HG03139 (cell line): ENCODE results near the gene ADCY2.

ENCODE experiments used
- ATAC-seq: cut with Tn5 transposase; IDR thresholded peaks from one replicate; pipeline ENCODE4 v1.9.1; 2021; ENCODE audit not compliant: unreplicated experiment

The ADCY2 gene

GRCh38 chr5:7714697-7715096 is 318.8 kb downstream of the ADCY2 start:
- ATAC-seq, result no peak

GRCh38 chr5:7717691-7718090 is 321.8 kb downstream of the ADCY2 start:
- no peak for ATAC-seq

- ATAC-seq, result no peak
These were observed 332.1 kb downstream of the ADCY2 start for GRCh38 chr5:7728076-7728475.

- no peak for ATAC-seq
These were observed 345.6 kb downstream of the ADCY2 start for GRCh38 chr5:7741415-7742065.

- ATAC-seq, result no peak
These were observed 346.3 kb downstream of the ADCY2 start for GRCh38 chr5:7742241-7742656.

- no peak for ATAC-seq
These were observed 350.1 kb downstream of the ADCY2 start for GRCh38 chr5:7745882-7746610.

GRCh38 chr5:7747728-7748127 is 351.8 kb downstream of the ADCY2 start:
- no peak for ATAC-seq

GRCh38 chr5:7749626-7750025 is 353.7 kb downstream of the ADCY2 start:
- no peak for ATAC-seq

GRCh38 chr5:7751874-7752273 is 355.9 kb downstream of the ADCY2 start:
- ATAC-seq, result no peak

- no peak for ATAC-seq
These were observed 357.2 kb downstream of the ADCY2 start for GRCh38 chr5:7753181-7753580.

- no peak for ATAC-seq
These were observed 357.7 kb downstream of the ADCY2 start for GRCh38 chr5:7753596-7753995.

- no peak for ATAC-seq
These were observed 358.6 kb downstream of the ADCY2 start for GRCh38 chr5:7754490-7754889.

- ATAC-seq, result peak; percentile 78
These were observed 359.2 kb downstream of the ADCY2 start for GRCh38 chr5:7754997-7755596.

- no peak for ATAC-seq
These were observed 360.0 kb downstream of the ADCY2 start for GRCh38 chr5:7755958-7756357.

GRCh38 chr5:7756453-7756852 is 360.5 kb downstream of the ADCY2 start:
- ATAC-seq, result no peak

- no peak for ATAC-seq
These were observed 363.4 kb downstream of the ADCY2 start for GRCh38 chr5:7759257-7759871.

- no peak for ATAC-seq
These were observed 364.1 kb downstream of the ADCY2 start for GRCh38 chr5:7759951-7760580.

GRCh38 chr5:7762267-7762666 is 366.3 kb downstream of the ADCY2 start:
- no peak for ATAC-seq

- ATAC-seq, result no peak
These were observed 367.7 kb downstream of the ADCY2 start for GRCh38 chr5:7763621-7764072.

- no peak for ATAC-seq
These were observed 368.5 kb downstream of the ADCY2 start for GRCh38 chr5:7764452-7764851.

GRCh38 chr5:7770436-7770835 is 374.5 kb downstream of the ADCY2 start:
- ATAC-seq, result no peak
